Keratinocyte (primary cell): ENCODE results near the gene CCDC194. TPM values are rescaled to one million over a fixed set of nuclear protein-coding genes. Genes with fewer than 3 reads are reported as not detected.

Experiments
- DNase-seq: peaks from one replicate; pipeline ENCODE4 v3.0.0-alpha.2; 2011; ENCODE audit warnings: low read depth, missing footprints, low spot score
- FAIRE-seq: peaks from 2 replicates; lab custom pipeline; 2011; peaks lifted over from hg19 to GRCh38; lab: Jason Lieb, UNC
- H2AFZ ChIP-seq: 2 replicates; pipeline ENCODE4 v1.6.0; 2012; ENCODE audit warnings: low read length, control low read depth, inconsistent platforms; ENCODE audit not compliant: control insufficient read depth
- H3K27ac ChIP-seq: 2 replicates; pipeline ENCODE4 v1.5.1; 2011; ENCODE audit warnings: low read length; ENCODE audit not compliant: control insufficient read depth, insufficient read depth
- H3K27me3 ChIP-seq: 3 replicates; pipeline ENCODE4 v1.6.0; 2011; ENCODE audit warnings: low read length; ENCODE audit not compliant: control insufficient read depth, insufficient read depth; ENCODE audit errors: extremely low read depth
- H3K36me3 ChIP-seq, 2 experiments: 2 replicates in 1 of 2; 3 replicates in 1 of 2; pipeline ENCODE4 v1.5.1; 2011; ENCODE audit warnings: low read length in 2 of 2, mild to moderate bottlenecking in 1 of 2; ENCODE audit not compliant: control insufficient read depth in 2 of 2, insufficient read depth in 2 of 2; ENCODE audit errors: extremely low read depth in 1 of 2
- H3K4me1 ChIP-seq: 3 replicates; pipeline ENCODE4 v1.5.1; 2011; ENCODE audit warnings: low read length; ENCODE audit not compliant: control insufficient read depth, insufficient read depth; ENCODE audit errors: extremely low read depth
- H3K4me2 ChIP-seq: 3 replicates; pipeline ENCODE4 v1.6.0; 2011; ENCODE audit warnings: low read depth, low read length; ENCODE audit not compliant: control insufficient read depth, insufficient read depth; ENCODE audit errors: extremely low read depth
- H3K4me3 ChIP-seq, 3 experiments: fragments of 200-600 bp in 1 of 3; sonication (generic) in 1 of 3; 2 replicates in 2 of 3; 3 replicates in 1 of 3; pipeline ENCODE4 v1.5.1; 2011 to 2016; ENCODE audit warnings: low read length in 3 of 3, mild to moderate bottlenecking in 3 of 3, control low read depth in 2 of 3, inconsistent platforms in 1 of 3, low read depth in 1 of 3, mixed read lengths in 1 of 3, mixed run types in 1 of 3, moderate library complexity in 1 of 3; ENCODE audit not compliant: control insufficient read depth in 2 of 3, insufficient read depth in 2 of 3; ENCODE audit errors: extremely low read depth in 1 of 3
- H3K79me2 ChIP-seq: 2 replicates; pipeline ENCODE4 v1.6.0; 2012; ENCODE audit warnings: low read length; ENCODE audit not compliant: control insufficient read depth, insufficient read depth
- H3K9ac ChIP-seq: 3 replicates; pipeline ENCODE4 v1.6.0; 2011; ENCODE audit warnings: low read length; ENCODE audit not compliant: control insufficient read depth, insufficient read depth; ENCODE audit errors: extremely low read depth
- H3K9me1 ChIP-seq: 3 replicates; pipeline ENCODE4 v1.6.0; 2011; ENCODE audit warnings: low read length; ENCODE audit not compliant: control insufficient read depth, insufficient read depth; ENCODE audit errors: extremely low read depth
- H3K9me3 ChIP-seq: 2 replicates; pipeline ENCODE4 v1.5.1; 2012; ENCODE audit warnings: low read depth, low read length; ENCODE audit not compliant: control insufficient read depth
- H4K20me1 ChIP-seq: 3 replicates; pipeline ENCODE4 v1.6.0; 2011; ENCODE audit warnings: low read length; ENCODE audit not compliant: control insufficient read depth, insufficient read depth; ENCODE audit errors: extremely low read depth
- CTCF ChIP-seq, 3 experiments: IDR thresholded peaks in 1 of 3; conservative IDR thresholded peaks in 1 of 3; optimal IDR thresholded peaks in 1 of 3; 2 replicates in 2 of 3; 3 replicates in 1 of 3; pipeline versions ENCODE3 to v1.5.1; 2011; ENCODE audit warnings: low read length in 3 of 3, mild to moderate bottlenecking in 3 of 3, moderate library complexity in 2 of 3, control low read depth in 1 of 3, inconsistent platforms in 1 of 3; ENCODE audit not compliant: insufficient read depth in 2 of 3; ENCODE audit errors: extremely low read depth in 1 of 3
- EZH2 ChIP-seq: IDR thresholded peaks from one replicate; pipeline ENCODE4 v1.6.1; 2012; ENCODE audit warnings: inconsistent platforms, mild to moderate bottlenecking, low read length, moderate library complexity
- dilution Hi-C: fragments of 300-500 bp; cut with MboI; formaldehyde crosslinking; loops from one replicate; pipeline ENCODE4 v1.7.0; 2020; ENCODE audit warnings: low sequenced_read_pairs; ENCODE audit not compliant: extremely low pct_ligation_motif_present
- polyA plus RNA-seq, 5 experiments: library from polyadenylated mRNA; depleted of rRNA in 3 of 5; stranded (reverse) in 3 of 5; stranded (forward) in 1 of 5; unstranded in 1 of 5; fragments of >200 nt; gene quantifications; 1 replicate in 1 of 5; 2 replicates in 3 of 5; 3 replicates in 1 of 5; pipeline versions ENCODE4 v1.2.1 to v1.2.3, GENCODE V29; 2011 to 2012; ENCODE audit warnings: missing spikeins in 2 of 5, low read depth in 1 of 5, low replicate concordance in 1 of 5

Gene CCDC194
- polyA plus RNA-seq, 1 donor (not counting 4 experiments of a cell fraction or from before 2014, with no cell fraction given), result not detected

DNA sequence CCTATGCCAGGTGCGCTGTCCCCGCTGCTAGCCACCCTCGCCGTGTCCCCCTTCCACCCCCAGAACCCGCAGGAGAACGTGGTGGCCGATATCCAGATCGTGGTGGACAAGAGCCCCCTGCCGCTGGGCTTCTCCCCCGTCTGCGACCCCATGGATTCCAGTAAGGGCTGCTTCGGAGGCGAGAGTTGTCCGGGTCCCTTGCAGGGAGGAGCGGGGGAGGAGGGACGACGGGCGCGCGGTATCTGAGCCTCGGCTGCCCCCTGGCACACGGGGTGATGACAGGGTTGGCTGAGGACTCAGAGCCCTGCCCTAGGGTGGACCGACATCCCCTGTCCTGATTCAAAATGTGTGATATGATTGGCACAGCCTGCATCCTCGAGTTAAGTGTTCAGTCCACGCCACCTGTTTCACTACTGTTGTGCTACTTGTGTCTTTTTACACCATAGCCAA lies 26.5 kb upstream of the CCDC194 start:
- peak overlapping the region; percentile 72 for H3K9ac ChIP-seq
- peak overlapping the region; percentile 93 for H2AFZ ChIP-seq
- H3K4me1 ChIP-seq, result peaks cover 9% of the 10 kb centered on the region
- peak overlapping the region; percentile 65 for H3K4me2 ChIP-seq
- TF ChIP-seq CTCF (optimal IDR thresholded peaks at IDR 0.05 in 1 of 3, IDR thresholded peaks at IDR 0.05 in 1 of 3, conservative IDR thresholded peaks at IDR 0.05 in 1 of 3; ENCODE audit: extremely low read depth in 1 of 3, insufficient read depth in 2 of 3, low read length in 3 of 3), result peak in 2 of 3 experiments; percentile 17 to 56
- TF ChIP-seq EZH2, result no peak
- dilution Hi-C loops, result no loop called here
- H3K27ac ChIP-seq, result peak overlapping the region; percentile 26
- peak overlapping the region; percentile 76 to 87 (median 85) for H3K4me3 ChIP-seq
- no peaks in the 10 kb centered on the region for H3K9me3 ChIP-seq
- no peaks in the 10 kb centered on the region for H3K27me3 ChIP-seq
- no peaks in the 10 kb centered on the region for H4K20me1 ChIP-seq
- FAIRE-seq, result peak; percentile 44
- no peaks in the 10 kb centered on the region for H3K79me2 ChIP-seq
- H3K9me1 ChIP-seq, result no peaks in the 10 kb centered on the region
- H3K36me3 ChIP-seq, result peaks cover 0 to 4% of the 10 kb centered on the region in 2 experiments
- DNase-seq, result no peak

DNA sequence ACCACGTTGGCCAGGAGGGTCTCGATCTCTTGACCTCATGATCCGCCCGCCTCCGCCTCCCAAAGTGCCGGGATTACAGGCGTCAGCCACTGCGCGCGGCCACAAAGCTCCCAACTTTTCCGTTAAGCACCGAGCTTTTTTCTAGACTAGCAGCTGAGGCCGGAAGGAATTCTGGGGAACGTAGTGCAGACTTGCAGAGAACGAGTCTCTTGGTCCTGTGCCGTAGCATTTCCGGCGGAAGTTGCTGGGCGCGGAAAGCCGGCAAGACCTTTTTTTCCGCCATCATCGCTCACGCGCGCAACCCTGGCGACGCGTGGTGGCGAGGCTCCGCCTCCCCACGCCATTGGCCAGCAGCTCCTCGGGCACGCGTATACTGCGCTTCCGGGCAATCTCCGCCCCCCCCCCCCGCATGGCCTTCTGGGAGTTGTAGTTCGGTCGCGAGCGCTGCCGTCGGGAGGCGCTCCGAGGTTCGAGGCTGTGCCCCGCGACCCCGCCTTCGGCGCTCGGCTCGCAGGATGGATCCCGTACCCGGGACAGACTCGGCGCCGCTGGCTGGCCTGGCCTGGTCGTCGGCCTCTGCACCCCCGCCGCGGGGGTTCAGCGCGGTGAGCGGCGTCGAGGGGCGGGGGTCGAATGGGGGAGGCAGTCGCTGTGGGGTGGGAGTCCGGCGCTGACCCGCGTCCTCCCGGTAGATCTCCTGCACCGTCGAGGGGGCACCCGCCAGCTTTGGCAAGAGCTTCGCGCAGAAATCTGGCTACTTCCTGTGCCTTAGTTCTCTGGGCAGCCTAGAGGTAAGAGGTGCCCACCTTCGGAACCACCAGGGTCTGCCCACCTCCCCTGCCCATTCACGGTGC lies 25.9 kb upstream of the CCDC194 start, which contains the start of gene MVB12A:
TSS of gene MVB12A (plus strand) at position 427 of the 854 bp plus-strand sequence. CDS start at position 516, 89 bp downstream.
- FAIRE-seq, result peak; percentile 86

More for the DNA sequence above, 25.9 kb upstream of the CCDC194 start, which contains the start of gene MVB12A:
- Histone ChIP-seq H3K79me2 (no peaks in the 10 kb centered on the region), H3K4me2 (peak within 1 kb of the TSS; percentile 89), H4K20me1 (no peaks in the 10 kb centered on the region), H3K9ac (peak within 1 kb of the TSS; percentile 72), H3K4me3 (peak within 1 kb of the TSS; percentile 76 to 87 (median 85)), H3K9me3 (no peaks in the 10 kb centered on the region), H2AFZ (peak within 1 kb of the TSS; percentile 93), H3K27me3 (no peaks in the 10 kb centered on the region), H3K4me1 (peaks cover 9% of the 10 kb centered on the region), H3K9me1 (no peaks in the 10 kb centered on the region), H3K27ac (peak within 1 kb of the TSS; percentile 35), H3K36me3 (peaks cover 0 to 4% of the 10 kb centered on the region in 2 experiments)
- dilution Hi-C loops, result no loop called here
- TF ChIP-seq EZH2, result no peak
- TF ChIP-seq CTCF (optimal IDR thresholded peaks at IDR 0.05 in 1 of 3, IDR thresholded peaks at IDR 0.05 in 1 of 3, conservative IDR thresholded peaks at IDR 0.05 in 1 of 3; ENCODE audit: extremely low read depth in 1 of 3, insufficient read depth in 2 of 3, low read length in 3 of 3), result no peak
- DNase-seq, result peak; percentile 88
